Effector memory CD8-positive, alpha-beta T cell (primary cell): ENCODE measurements around the gene CCNT1.
"Not testable (repeated sequence)": the region's sequence is repeated elsewhere in the genome, so short reads cannot be mapped to it uniquely, and the experiment has no call there.

ENCODE experiments used
- ATAC-seq: fragments of 150-1000 bp; cut with Tn5 transposase; replicated peaks from 2 replicates; pipeline ENCODE4 v1.10.0; 2021; ENCODE audit warnings: mild to moderate bottlenecking, moderate library complexity
- DNase-seq, 3 experiments: peaks; one replicate each; pipeline ENCODE4 v3.0.0; 2021
- H3K27ac Mint-ChIP-seq, 2 donors: one replicate each; pipeline ENCODE4 v1.8.0; 2022; ENCODE audit warnings: mild to moderate bottlenecking in 2 of 2, mixed read lengths in 2 of 2, moderate library complexity in 2 of 2
- H3K27me3 Mint-ChIP-seq, 2 donors: one replicate each; pipeline ENCODE4 v1.8.0; 2022; ENCODE audit warnings: mixed read lengths in 2 of 2
- H3K36me3 Mint-ChIP-seq: one replicate; pipeline ENCODE4 v1.8.0; 2022; ENCODE audit warnings: mild to moderate bottlenecking, moderate library complexity, mixed read lengths; ENCODE audit not compliant: insufficient read depth
- H3K4me1 Mint-ChIP-seq, 2 donors: one replicate each; pipeline ENCODE4 v1.8.0; 2022; ENCODE audit warnings: low read depth in 2 of 2, mixed read lengths in 2 of 2
- H3K4me3 Mint-ChIP-seq, 2 donors: one replicate each; pipeline ENCODE4 v1.8.0; 2022; ENCODE audit warnings: mild to moderate bottlenecking in 2 of 2, mixed read lengths in 2 of 2, moderate library complexity in 2 of 2
- H3K9me3 Mint-ChIP-seq, 2 donors: one replicate each; pipeline ENCODE4 v1.8.0; 2022; ENCODE audit warnings: mixed read lengths in 2 of 2

The CCNT1 gene

GRCh38 chr12:48719002-48719401 lies 2.5 kb upstream of the CCNT1 start:
- Mint-ChIP-seq H3K4me1 (peaks cover 23 to 26% of the 10 kb centered on the region in 2 donors), H3K36me3 (peaks cover 30% of the 10 kb centered on the region)
- not testable (repeated sequence) for H3K27me3 Mint-ChIP-seq, H3K9me3 Mint-ChIP-seq, H3K4me3 Mint-ChIP-seq, DNase-seq, ATAC-seq, H3K27ac Mint-ChIP-seq

GRCh38 chr12:48717252-48717695 lies 767 bp upstream of the CCNT1 start:
- H3K36me3 Mint-ChIP-seq = peaks cover 45% of the 10 kb centered on the region

GRCh38 chr12:48716168-48716492 lies 377 bp downstream of the CCNT1 start:
- H3K36me3 Mint-ChIP-seq = peaks cover 54% of the 10 kb centered on the region
- peaks cover 31 to 35% of the 10 kb centered on the region in 2 donors for H3K4me1 Mint-ChIP-seq

More at GRCh38 chr12:48717252-48717695, 767 bp upstream of the CCNT1 start:
- peak overlapping the region; percentile 89 to 97 for H3K4me3 Mint-ChIP-seq
- ATAC-seq (no peak), DNase-seq (no peak)
- H3K9me3 Mint-ChIP-seq = peaks cover 5 to 8% of the 10 kb centered on the region in 2 donors
- H3K27ac Mint-ChIP-seq = peak overlapping the region; percentile 98 to 100
- no peaks in the 10 kb centered on the region for H3K27me3 Mint-ChIP-seq
- H3K4me1 Mint-ChIP-seq = peaks cover 31 to 35% of the 10 kb centered on the region in 2 donors

GRCh38 chr12:48712209-48712608 lies 4.3 kb downstream of the CCNT1 start:
- no peak overlapping the region for H3K4me3 Mint-ChIP-seq
- peaks cover 38 to 56% of the 10 kb centered on the region in 2 donors for H3K4me1 Mint-ChIP-seq
- DNase-seq (no peak), ATAC-seq (no peak)
- no peaks in the 10 kb centered on the region for H3K9me3 Mint-ChIP-seq
- H3K36me3 Mint-ChIP-seq = peaks cover 74% of the 10 kb centered on the region
- H3K27ac Mint-ChIP-seq = peak overlapping the region; percentile 38 to 46
- no peaks in the 10 kb centered on the region for H3K27me3 Mint-ChIP-seq

More at GRCh38 chr12:48716168-48716492, 377 bp downstream of the CCNT1 start:
- Mint-ChIP-seq H3K4me3 (peak overlapping the region; percentile 89 to 97), H3K27ac (peak overlapping the region; percentile 98 to 100), H3K27me3 (no peaks in the 10 kb centered on the region), H3K9me3 (peaks cover 5 to 8% of the 10 kb centered on the region in 2 donors)
- DNase-seq (no peak), ATAC-seq (no peak)

GRCh38 chr12:48698822-48699221 lies 17.7 kb downstream of the CCNT1 start:
- peaks cover 99% of the 10 kb centered on the region for H3K36me3 Mint-ChIP-seq
- H3K4me3 Mint-ChIP-seq, ATAC-seq, H3K27me3 Mint-ChIP-seq, DNase-seq, H3K9me3 Mint-ChIP-seq: not testable (repeated sequence)
- peak overlapping the region in 1 of 2 donors; percentile 20 for H3K27ac Mint-ChIP-seq
- peaks cover 0 to 17% of the 10 kb centered on the region in 2 donors for H3K4me1 Mint-ChIP-seq

GRCh38 chr12:48696626-48697025 lies 19.9 kb downstream of the CCNT1 start:
- no peaks in the 10 kb centered on the region for H3K9me3 Mint-ChIP-seq
- H3K4me1 Mint-ChIP-seq = peaks cover 0 to 17% of the 10 kb centered on the region in 2 donors
- H3K36me3 Mint-ChIP-seq = peaks cover 99% of the 10 kb centered on the region
- DNase-seq = no peak
- peak overlapping the region in 1 of 2 donors; percentile 38 for H3K27ac Mint-ChIP-seq
- H3K27me3 Mint-ChIP-seq = no peaks in the 10 kb centered on the region
- no peak overlapping the region for H3K4me3 Mint-ChIP-seq
- no peak for ATAC-seq

- H3K9me3 Mint-ChIP-seq = no peaks in the 10 kb centered on the region
- no peaks in the 10 kb centered on the region for H3K27me3 Mint-ChIP-seq
- DNase-seq (no peak), ATAC-seq (no peak)
- H3K36me3 Mint-ChIP-seq = peaks cover 98% of the 10 kb centered on the region
- H3K4me3 Mint-ChIP-seq = no peak overlapping the region
- peak overlapping the region in 1 of 2 donors; percentile 38 for H3K27ac Mint-ChIP-seq
- H3K4me1 Mint-ChIP-seq = peaks cover 0 to 19% of the 10 kb centered on the region in 2 donors
Observed at GRCh38 chr12:48695859-48696258, 20.6 kb downstream of the CCNT1 start.

- Mint-ChIP-seq H3K4me1 (peaks cover 0 to 15% of the 10 kb centered on the region in 2 donors), H3K27me3 (no peaks in the 10 kb centered on the region), H3K4me3 (no peak overlapping the region), H3K27ac (peak overlapping the region in 1 of 2 donors; percentile 35), H3K36me3 (peaks cover 92% of the 10 kb centered on the region), H3K9me3 (no peaks in the 10 kb centered on the region)
- no peak for ATAC-seq
- DNase-seq = no peak
Observed at GRCh38 chr12:48694038-48694437, 22.5 kb downstream of the CCNT1 start.

- Mint-ChIP-seq H3K4me1 (peaks cover 0 to 14% of the 10 kb centered on the region in 2 donors), H3K9me3 (no peaks in the 10 kb centered on the region), H3K36me3 (peaks cover 89% of the 10 kb centered on the region), H3K27ac (peak overlapping the region in 1 of 2 donors; percentile 35), H3K27me3 (no peaks in the 10 kb centered on the region), H3K4me3 (no peak overlapping the region)
- ATAC-seq (no peak), DNase-seq (no peak)
Observed at GRCh38 chr12:48693572-48693971, 22.9 kb downstream of the CCNT1 start.

- Mint-ChIP-seq H3K4me3 (no peak overlapping the region), H3K36me3 (peaks cover 83% of the 10 kb centered on the region), H3K27me3 (no peaks in the 10 kb centered on the region), H3K27ac (peak overlapping the region in 1 of 2 donors; percentile 51), H3K4me1 (peaks cover 0 to 12% of the 10 kb centered on the region in 2 donors), H3K9me3 (no peaks in the 10 kb centered on the region)
- ATAC-seq (no peak), DNase-seq (no peak)
Observed at GRCh38 chr12:48691826-48692487, 24.6 kb downstream of the CCNT1 start.

GRCh38 chr12:48690990-48691389 lies 25.5 kb downstream of the CCNT1 start:
- Mint-ChIP-seq H3K4me3 (no peak overlapping the region), H3K27me3 (no peaks in the 10 kb centered on the region), H3K4me1 (peaks cover 0 to 12% of the 10 kb centered on the region in 2 donors), H3K36me3 (peaks cover 75% of the 10 kb centered on the region), H3K27ac (no peak overlapping the region), H3K9me3 (no peaks in the 10 kb centered on the region)
- ATAC-seq (no peak), DNase-seq (no peak)

- no peak for ATAC-seq
- Mint-ChIP-seq H3K4me1 (peaks cover 0 to 12% of the 10 kb centered on the region in 2 donors), H3K36me3 (peaks cover 73% of the 10 kb centered on the region), H3K27me3 (no peaks in the 10 kb centered on the region), H3K4me3 (no peak overlapping the region), H3K9me3 (no peaks in the 10 kb centered on the region), H3K27ac (no peak overlapping the region)
- DNase-seq = no peak
Observed at GRCh38 chr12:48690436-48690835, 26.1 kb downstream of the CCNT1 start.

GRCh38 chr12:48688836-48689235 lies 27.7 kb downstream of the CCNT1 start:
- ATAC-seq = no peak
- H3K4me1 Mint-ChIP-seq = peaks cover 0 to 12% of the 10 kb centered on the region in 2 donors
- H3K27me3 Mint-ChIP-seq = no peaks in the 10 kb centered on the region
- H3K27ac Mint-ChIP-seq = peak overlapping the region in 1 of 2 donors; percentile 54
- DNase-seq = no peak
- H3K4me3 Mint-ChIP-seq = no peak overlapping the region
- H3K9me3 Mint-ChIP-seq = no peaks in the 10 kb centered on the region
- H3K36me3 Mint-ChIP-seq = peaks cover 64% of the 10 kb centered on the region

GRCh38 chr12:48687592-48687991 lies 28.9 kb downstream of the CCNT1 start:
- Mint-ChIP-seq H3K27ac (no peak overlapping the region), H3K36me3 (peaks cover 51% of the 10 kb centered on the region), H3K4me3 (no peak overlapping the region), H3K27me3 (no peaks in the 10 kb centered on the region), H3K4me1 (peaks cover 2 to 15% of the 10 kb centered on the region in 2 donors), H3K9me3 (no peaks in the 10 kb centered on the region)
- no peak for DNase-seq
- ATAC-seq = no peak
